ENCODE results near the gene DGKD.

DNA sequence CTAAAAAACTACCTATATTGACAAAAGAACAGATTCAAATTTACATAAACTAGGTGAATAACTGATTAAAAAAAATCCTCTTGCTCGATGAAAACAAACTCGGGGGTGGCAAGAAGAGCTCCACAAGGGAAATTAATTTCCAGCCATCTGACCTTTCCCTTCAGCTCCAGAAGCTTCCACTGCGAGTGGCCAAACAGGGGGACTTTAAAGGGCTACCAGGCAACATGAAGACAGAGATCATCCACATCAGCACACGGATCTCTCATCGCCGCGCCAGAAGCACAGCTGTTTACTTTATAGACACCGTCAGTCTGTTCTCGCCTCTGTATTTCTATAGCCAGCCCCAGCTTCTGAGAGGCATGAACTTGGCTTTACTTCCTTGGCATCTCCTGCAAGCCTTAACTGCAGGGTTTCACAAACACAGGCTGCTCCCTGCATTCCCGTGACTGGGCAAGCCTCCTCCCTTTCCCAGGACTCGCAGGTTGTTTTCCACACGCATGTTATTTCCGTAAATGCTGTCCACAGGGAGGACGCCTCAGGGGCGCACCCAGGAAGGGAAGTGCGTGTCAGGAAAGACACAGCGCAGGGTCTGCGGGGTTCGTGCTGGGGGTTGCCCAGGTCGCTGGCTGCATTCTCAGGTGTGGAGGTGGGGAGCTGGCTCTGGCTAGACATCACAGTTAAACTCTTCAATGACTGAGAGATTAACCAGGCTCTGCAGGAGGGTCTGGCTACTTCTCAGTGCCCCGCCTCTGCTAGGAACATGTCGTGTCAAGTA lies 127.3 kb downstream of the DGKD start:
- TF ChIP-seq CTCF (conservative IDR thresholded peaks at IDR 0.05 in 1 of 2, IDR thresholded peaks at IDR 0.05 in 1 of 2; ENCODE audit: low read depth in 1 of 2, low read length in 2 of 2) (no peak), EZH2 (IDR thresholded peaks at IDR 0.05; ENCODE audit: low read length, missing control alignments) (no peak)

Data from fibroblast of lung (primary cell).